Gastroesophageal sphincter (tissue), 3 donors: ENCODE measurements around the gene TMEM229B.

Source experiments
- POLR2A ChIP-seq, 2 donors: fragments of 450-650 bp; IDR thresholded peaks; one replicate each; pipeline ENCODE4 v1.6.1; 2017; ENCODE audit warnings: antibody characterized with exemption in 2 of 2, mild to moderate bottlenecking in 2 of 2, moderate library complexity in 1 of 2
- POLR2AphosphoS5 ChIP-seq: sonication (generic); formaldehyde crosslinking; IDR thresholded peaks from one replicate; pipeline ENCODE4 v1.6.1; 2017; ENCODE audit warnings: antibody characterized with exemption
- TF ChIP-seq, protein P1 (sequence below), 4 experiments: fragments of 200-600 bp in 2 of 4; fragments of 450-650 bp in 2 of 4; sonication (generic) in 1 of 4; IDR thresholded peaks; one replicate each; pipeline ENCODE4 v1.5.1; 2017 to 2019; ENCODE audit warnings: antibody characterized with exemption in 4 of 4, mild to moderate bottlenecking in 2 of 4, moderate library complexity in 2 of 4

DNA sequence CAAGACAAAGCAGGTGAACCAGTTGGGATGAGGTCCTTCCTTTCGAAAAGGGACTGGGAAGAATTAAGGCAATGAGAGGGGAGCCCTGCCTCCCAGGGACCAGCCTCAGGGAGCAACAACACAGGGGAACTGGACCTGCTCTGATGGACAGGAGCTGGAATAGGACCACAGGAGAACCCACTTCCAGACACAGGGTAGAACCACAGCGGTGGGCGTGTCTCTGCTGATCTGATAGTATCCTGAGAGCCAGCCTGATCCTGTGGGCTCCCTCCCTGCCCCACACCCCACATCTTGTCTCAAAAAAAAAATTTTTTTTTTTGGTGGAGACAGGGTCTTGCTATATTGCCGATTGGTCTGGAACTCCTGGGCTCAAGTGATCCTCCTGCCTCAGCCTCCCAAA, 62.9 kb downstream of the TMEM229B start:
- TF ChIP-seq POLR2AphosphoS5 (no peak), POLR2A (IDR thresholded peaks at IDR 0.05) (no peak)
- TF ChIP-seq, protein P1, sequence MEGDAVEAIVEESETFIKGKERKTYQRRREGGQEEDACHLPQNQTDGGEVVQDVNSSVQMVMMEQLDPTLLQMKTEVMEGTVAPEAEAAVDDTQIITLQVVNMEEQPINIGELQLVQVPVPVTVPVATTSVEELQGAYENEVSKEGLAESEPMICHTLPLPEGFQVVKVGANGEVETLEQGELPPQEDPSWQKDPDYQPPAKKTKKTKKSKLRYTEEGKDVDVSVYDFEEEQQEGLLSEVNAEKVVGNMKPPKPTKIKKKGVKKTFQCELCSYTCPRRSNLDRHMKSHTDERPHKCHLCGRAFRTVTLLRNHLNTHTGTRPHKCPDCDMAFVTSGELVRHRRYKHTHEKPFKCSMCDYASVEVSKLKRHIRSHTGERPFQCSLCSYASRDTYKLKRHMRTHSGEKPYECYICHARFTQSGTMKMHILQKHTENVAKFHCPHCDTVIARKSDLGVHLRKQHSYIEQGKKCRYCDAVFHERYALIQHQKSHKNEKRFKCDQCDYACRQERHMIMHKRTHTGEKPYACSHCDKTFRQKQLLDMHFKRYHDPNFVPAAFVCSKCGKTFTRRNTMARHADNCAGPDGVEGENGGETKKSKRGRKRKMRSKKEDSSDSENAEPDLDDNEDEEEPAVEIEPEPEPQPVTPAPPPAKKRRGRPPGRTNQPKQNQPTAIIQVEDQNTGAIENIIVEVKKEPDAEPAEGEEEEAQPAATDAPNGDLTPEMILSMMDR (IDR thresholded peaks at IDR 0.05) = no peak
